ENCODE data around the gene PDZD7.

PDZD7 gene

DNA sequence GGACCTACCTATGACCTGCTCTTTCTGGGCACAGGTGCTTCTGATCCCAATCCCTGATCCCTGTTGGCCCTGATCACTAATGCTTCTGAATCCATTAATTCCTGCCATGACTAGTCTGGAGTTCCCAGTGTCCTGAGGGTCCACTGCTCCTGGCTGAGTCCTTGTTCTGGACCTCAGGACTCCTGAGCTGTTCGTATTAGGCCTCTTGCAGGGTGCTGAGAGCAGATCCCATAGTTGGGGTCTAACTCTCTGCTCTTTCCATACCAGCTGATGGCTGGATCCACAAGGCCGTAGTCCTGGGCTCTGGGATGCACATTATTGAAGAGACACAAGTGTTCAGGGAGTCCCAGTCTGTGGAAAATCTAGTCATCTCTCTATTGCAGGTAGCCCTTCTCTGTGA lies 50.6 kb downstream of the PDZD7 start:
- Histone ChIP-seq H3K27ac (ENCODE audit: low read length, poor library complexity, severe bottlenecking) (no peak overlapping the region), H3K4me3 (ENCODE audit: insufficient read depth in 1 of 2, low read depth in 1 of 2, low read length in 2 of 2) (no peak overlapping the region), H4K8ac (ENCODE audit: low read length) (no peak overlapping the region), H3K9me3 (ENCODE audit: control insufficient read depth, low read length) (no peaks in the 10 kb centered on the region), H3K4me1 (ENCODE audit: control insufficient read depth, insufficient read depth, low read depth, low read length) (peaks cover 8% of the 10 kb centered on the region), H3K4ac (ENCODE audit: low read depth in 1 of 2, low read length in 2 of 2) (no peak overlapping the region), H3K4me2 (ENCODE audit: low read length, poor library complexity, severe bottlenecking) (no peak overlapping the region), H2BK12ac (ENCODE audit: low read length in 2 of 2) (no peak overlapping the region), H2BK5ac (ENCODE audit: low read depth, low read length, poor library complexity, severe bottlenecking) (no peak overlapping the region), H3K36me3 (ENCODE audit: control insufficient read depth in 1 of 2, insufficient read depth in 2 of 2, low read depth in 1 of 2, low read length in 2 of 2) (peaks cover 46 to 64% of the 10 kb centered on the region in 2 experiments), H2BK15ac (ENCODE audit: low read depth, poor library complexity, severe bottlenecking) (no peak overlapping the region), H2BK120ac (ENCODE audit: low read depth, low read length) (no peak overlapping the region), H2AK5ac (ENCODE audit: low read length, severe bottlenecking) (no peak overlapping the region), H3K9ac (ENCODE audit: low read length) (no peak overlapping the region), H2AFZ (ENCODE audit: low read depth, low read length) (no peak overlapping the region), H3K79me1 (replicated peaks; ENCODE audit: low read length, poor library complexity, severe bottlenecking) (peaks cover 12% of the 10 kb centered on the region), H3K18ac (ENCODE audit: low read depth in 1 of 2, low read length in 2 of 2) (no peak overlapping the region), H3K14ac (ENCODE audit: low read length in 2 of 2) (no peak overlapping the region), H3K23ac (ENCODE audit: low read length in 2 of 2) (no peak overlapping the region), H3K27me3 (ENCODE audit: control insufficient read depth in 1 of 2, insufficient read depth in 1 of 2, low read length in 2 of 2) (no peaks in the 10 kb centered on the region), H4K91ac (ENCODE audit: low read length) (no peak overlapping the region)
- 83% methylated on average over 2 of the region's 2 CpGs for WGBS
- no peak for DNase-seq

- Histone ChIP-seq H3K27me3 (ENCODE audit: control insufficient read depth in 1 of 2, insufficient read depth in 1 of 2, low read length in 2 of 2) (no peaks in the 10 kb centered on the region), H3K23ac (ENCODE audit: low read length in 2 of 2) (no peak overlapping the region), H4K8ac (ENCODE audit: low read length) (no peak overlapping the region), H2BK15ac (ENCODE audit: low read depth, poor library complexity, severe bottlenecking) (no peak overlapping the region), H2AK5ac (ENCODE audit: low read length, severe bottlenecking) (no peak overlapping the region), H2AFZ (ENCODE audit: low read depth, low read length) (no peak overlapping the region), H3K36me3 (ENCODE audit: control insufficient read depth in 1 of 2, insufficient read depth in 2 of 2, low read depth in 1 of 2, low read length in 2 of 2) (peaks cover 46 to 60% of the 10 kb centered on the region in 2 experiments), H3K79me1 (replicated peaks; ENCODE audit: low read length, poor library complexity, severe bottlenecking) (peaks cover 8% of the 10 kb centered on the region), H2BK120ac (ENCODE audit: low read depth, low read length) (no peak overlapping the region), H3K18ac (ENCODE audit: low read depth in 1 of 2, low read length in 2 of 2) (no peak overlapping the region), H4K91ac (ENCODE audit: low read length) (no peak overlapping the region), H3K14ac (ENCODE audit: low read length in 2 of 2) (no peak overlapping the region), H3K4ac (ENCODE audit: low read depth in 1 of 2, low read length in 2 of 2) (no peak overlapping the region), H2BK5ac (ENCODE audit: low read depth, low read length, poor library complexity, severe bottlenecking) (no peak overlapping the region), H3K4me3 (ENCODE audit: insufficient read depth in 1 of 2, low read depth in 1 of 2, low read length in 2 of 2) (no peak overlapping the region), H3K9ac (ENCODE audit: low read length) (no peak overlapping the region), H3K9me3 (ENCODE audit: control insufficient read depth, low read length) (no peaks in the 10 kb centered on the region), H3K4me2 (ENCODE audit: low read length, poor library complexity, severe bottlenecking) (no peak overlapping the region), H3K27ac (ENCODE audit: low read length, poor library complexity, severe bottlenecking) (no peak overlapping the region), H3K4me1 (ENCODE audit: control insufficient read depth, insufficient read depth, low read depth, low read length) (peaks cover 3% of the 10 kb centered on the region), H2BK12ac (ENCODE audit: low read length in 2 of 2) (no peak overlapping the region)
- no peak for DNase-seq
- 98% methylated on average over 16 of the region's 16 CpGs for WGBS
Measured at GRCh38 chr10:100979791-100980272, 51.1 kb downstream of the PDZD7 start.

DNA sequence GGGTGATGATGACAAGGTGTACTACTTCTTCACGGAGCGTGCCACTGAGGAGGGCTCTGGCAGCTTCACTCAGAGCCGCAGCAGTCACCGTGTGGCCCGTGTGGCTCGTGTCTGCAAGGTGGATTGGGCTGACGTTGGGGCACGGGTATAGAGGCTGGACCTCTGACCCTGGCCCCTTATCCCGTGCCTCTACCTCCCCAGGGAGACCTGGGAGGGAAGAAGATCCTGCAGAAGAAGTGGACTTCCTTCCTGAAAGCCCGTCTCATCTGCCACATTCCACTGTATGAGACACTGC lies 52.1 kb downstream of the PDZD7 start:
- Histone ChIP-seq H3K79me1 (replicated peaks; ENCODE audit: low read length, poor library complexity, severe bottlenecking) (peaks cover 6% of the 10 kb centered on the region), H4K91ac (ENCODE audit: low read length) (no peak overlapping the region), H4K8ac (ENCODE audit: low read length) (no peak overlapping the region), H3K9me3 (ENCODE audit: control insufficient read depth, low read length) (no peaks in the 10 kb centered on the region), H2BK120ac (ENCODE audit: low read depth, low read length) (no peak overlapping the region), H3K4me1 (ENCODE audit: control insufficient read depth, insufficient read depth, low read depth, low read length) (peaks cover 3% of the 10 kb centered on the region), H2AFZ (ENCODE audit: low read depth, low read length) (no peak overlapping the region), H3K9ac (ENCODE audit: low read length) (no peak overlapping the region), H2BK5ac (ENCODE audit: low read depth, low read length, poor library complexity, severe bottlenecking) (no peak overlapping the region), H3K27ac (ENCODE audit: low read length, poor library complexity, severe bottlenecking) (no peak overlapping the region), H3K36me3 (ENCODE audit: control insufficient read depth in 1 of 2, insufficient read depth in 2 of 2, low read depth in 1 of 2, low read length in 2 of 2) (peaks cover 46 to 51% of the 10 kb centered on the region in 2 experiments), H2AK5ac (ENCODE audit: low read length, severe bottlenecking) (no peak overlapping the region), H3K18ac (ENCODE audit: low read depth in 1 of 2, low read length in 2 of 2) (no peak overlapping the region), H3K4me3 (ENCODE audit: insufficient read depth in 1 of 2, low read depth in 1 of 2, low read length in 2 of 2) (no peak overlapping the region), H3K23ac (ENCODE audit: low read length in 2 of 2) (no peak overlapping the region), H3K4me2 (ENCODE audit: low read length, poor library complexity, severe bottlenecking) (no peak overlapping the region), H3K14ac (ENCODE audit: low read length in 2 of 2) (no peak overlapping the region), H2BK12ac (ENCODE audit: low read length in 2 of 2) (no peak overlapping the region), H3K4ac (ENCODE audit: low read depth in 1 of 2, low read length in 2 of 2) (no peak overlapping the region), H3K27me3 (ENCODE audit: control insufficient read depth in 1 of 2, insufficient read depth in 1 of 2, low read length in 2 of 2) (no peaks in the 10 kb centered on the region), H2BK15ac (ENCODE audit: low read depth, poor library complexity, severe bottlenecking) (no peak overlapping the region)
- 87% methylated on average over 10 of the region's 10 CpGs for WGBS
- no peak for DNase-seq

DNA sequence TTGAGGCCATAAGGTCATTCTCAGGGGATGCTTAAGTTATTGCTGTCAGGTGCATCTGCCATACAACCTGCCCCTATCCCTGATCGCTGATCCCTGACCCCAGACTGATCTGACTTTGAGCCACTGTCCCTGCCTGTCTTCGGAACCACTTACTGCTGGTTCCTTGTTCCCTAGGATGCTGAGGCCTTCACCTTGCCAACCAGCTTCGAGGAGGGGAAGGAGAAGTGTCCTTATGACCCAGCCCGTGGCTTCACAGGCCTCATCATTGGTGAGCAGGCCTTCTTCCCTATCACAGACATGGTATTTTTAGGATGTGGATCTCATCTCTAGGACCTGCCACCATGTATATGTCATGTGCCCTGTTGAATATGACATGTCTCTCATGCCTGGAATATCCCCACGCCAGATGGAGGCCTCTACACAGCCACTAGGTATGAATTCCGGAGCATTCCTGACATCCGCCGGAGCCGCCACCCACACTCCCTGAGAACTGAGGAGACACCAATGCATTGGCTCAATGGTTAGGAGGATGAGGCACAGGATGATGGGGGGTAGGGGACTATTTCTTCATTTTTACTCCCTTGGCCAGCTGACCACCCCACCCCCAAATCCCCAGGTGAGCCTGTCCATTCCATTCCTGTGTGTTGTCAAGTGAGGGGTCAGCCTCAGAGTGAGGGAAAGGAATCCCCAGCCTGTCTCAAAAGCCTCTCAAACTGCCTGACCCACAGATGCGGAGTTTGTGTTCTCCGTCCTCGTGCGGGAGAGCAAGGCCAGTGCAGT lies 52.6 kb downstream of the PDZD7 start:
- WGBS = 92% methylated on average over 13 of the region's 13 CpGs
- no peak overlapping the region for H3K4ac ChIP-seq (ENCODE audit: low read depth in 1 of 2, low read length in 2 of 2)
- no peaks in the 10 kb centered on the region for H3K27me3 ChIP-seq (ENCODE audit: control insufficient read depth in 1 of 2, insufficient read depth in 1 of 2, low read length in 2 of 2)
- H3K14ac ChIP-seq (ENCODE audit: low read length in 2 of 2) = no peak overlapping the region
- H2BK120ac ChIP-seq (ENCODE audit: low read depth, low read length) = no peak overlapping the region
- no peak overlapping the region for H2AK5ac ChIP-seq (ENCODE audit: low read length, severe bottlenecking)
- no peak overlapping the region for H3K4me3 ChIP-seq (ENCODE audit: insufficient read depth in 1 of 2, low read depth in 1 of 2, low read length in 2 of 2)
- H4K91ac ChIP-seq (ENCODE audit: low read length) = no peak overlapping the region
- no peak overlapping the region for H4K8ac ChIP-seq (ENCODE audit: low read length)
- H3K36me3 ChIP-seq (ENCODE audit: control insufficient read depth in 1 of 2, insufficient read depth in 2 of 2, low read depth in 1 of 2, low read length in 2 of 2) = peaks cover 44 to 46% of the 10 kb centered on the region in 2 experiments
- no peak overlapping the region for H3K4me2 ChIP-seq (ENCODE audit: low read length, poor library complexity, severe bottlenecking)
- DNase-seq = no peak
- no peak overlapping the region for H2BK12ac ChIP-seq (ENCODE audit: low read length in 2 of 2)
- H3K4me1 ChIP-seq (ENCODE audit: control insufficient read depth, insufficient read depth, low read depth, low read length) = peaks cover 3% of the 10 kb centered on the region
- H3K79me1 ChIP-seq (replicated peaks; ENCODE audit: low read length, poor library complexity, severe bottlenecking) = peaks cover 4% of the 10 kb centered on the region
- H3K9ac ChIP-seq (ENCODE audit: low read length) = no peak overlapping the region
- no peak overlapping the region for H2BK15ac ChIP-seq (ENCODE audit: low read depth, poor library complexity, severe bottlenecking)
- H3K23ac ChIP-seq (ENCODE audit: low read length in 2 of 2) = no peak overlapping the region
- no peak overlapping the region for H3K18ac ChIP-seq (ENCODE audit: low read depth in 1 of 2, low read length in 2 of 2)
- no peaks in the 10 kb centered on the region for H3K9me3 ChIP-seq (ENCODE audit: control insufficient read depth, low read length)
- no peak overlapping the region for H3K27ac ChIP-seq (ENCODE audit: low read length, poor library complexity, severe bottlenecking)
- H2BK5ac ChIP-seq (ENCODE audit: low read depth, low read length, poor library complexity, severe bottlenecking) = no peak overlapping the region
- H2AFZ ChIP-seq (ENCODE audit: low read depth, low read length) = no peak overlapping the region

Data from mesenchymal stem cell (in vitro differentiated cells and primary cell).